HepG2 (cell line): ENCODE results near the gene CCDC175. TPM values are rescaled to one million over a fixed set of nuclear protein-coding genes. Genes with fewer than 3 reads are reported as not detected.
A peak's percentile ranks its signal among the peaks of the same experiment; 100 is the strongest.

Source experiments
- ATAC-seq: fragments of 200-7000 bp; cut with Tn5 transposase; 3 replicates; pipeline ENCODE4 v1.9.1; 2020; ENCODE audit warnings: mild to moderate bottlenecking, moderate library complexity
- BruUV-seq: library from RNA; stranded (reverse); fragments of 400-500 nt; replicated peaks from 2 replicates; lab custom pipeline; 2021; lab: Mats Ljungman, UMichigan
- CTCF ChIA-PET: fragments of 300-600 bp; formaldehyde crosslinking; extraction: SDS; loops from one replicate; lab custom pipeline; 2021; ENCODE audit warnings: low total read pairs, inconsistent platforms, low intra/inter-chr PET ratio; lab: Yijun Ruan, JAX
- POLR2A ChIA-PET: fragments of 350-600 bp; sonication (Branson Sonifier 250); formaldehyde crosslinking; loops from one replicate; lab custom pipeline; 2020; ENCODE audit warnings: antibody characterized with exemption, inconsistent platforms; lab: Yijun Ruan, JAX
- DNase-seq: peaks from one replicate; pipeline ENCODE4 v3.0.0-alpha.2; 2015; ENCODE audit warnings: low spot score
- FAIRE-seq: peaks from 3 replicates; lab custom pipeline; 2011; peaks lifted over from hg19 to GRCh38; lab: Jason Lieb, UNC
- H2AFZ ChIP-seq: one replicate; pipeline ENCODE4 v1.6.1; 2011; ENCODE audit warnings: low read length, inconsistent platforms
- H3K27ac ChIP-seq: fragments of 300-600 bp; 3 replicates; pipeline ENCODE4 v1.8.0; 2011; ENCODE audit warnings: mixed run types, mild to moderate bottlenecking, mixed read lengths, low read length, inconsistent platforms; ENCODE audit not compliant: insufficient read depth; ENCODE audit errors: extremely low read length
- H3K27me3 ChIP-seq, 2 experiments: fragments of 200-600 bp in 1 of 2; 2 replicates in 1 of 2; 3 replicates in 1 of 2; pipeline versions ENCODE4 v1.6.0 to v1.8.0; 2011; ENCODE audit warnings: low read length in 2 of 2, mild to moderate bottlenecking in 2 of 2, moderate library complexity in 2 of 2, inconsistent platforms in 1 of 2; ENCODE audit not compliant: insufficient read depth in 2 of 2, control insufficient read depth in 1 of 2
- H3K36me3 ChIP-seq, 2 experiments: fragments of 200-600 bp in 1 of 2; replicated peaks in 1 of 2; 2 replicates in 1 of 2; 3 replicates in 1 of 2; pipeline versions ENCODE4 v1.5.1 to v1.8.0; 2011; ENCODE audit warnings: low read length in 2 of 2, inconsistent platforms in 1 of 2; ENCODE audit not compliant: insufficient read depth in 2 of 2, control insufficient read depth in 1 of 2
- H3K4me1 ChIP-seq: 2 replicates; pipeline ENCODE4 v1.5.1; 2012; ENCODE audit warnings: low read length, inconsistent platforms; ENCODE audit not compliant: insufficient read depth
- H3K4me2 ChIP-seq: 2 replicates; pipeline ENCODE4 v1.6.0; 2011; ENCODE audit warnings: low read depth, low read length, inconsistent platforms
- H3K4me3 ChIP-seq, 3 experiments: fragments of 200-600 bp in 1 of 3; sonication (generic), shearing (Covaris generic) in 1 of 3; replicated peaks in 1 of 3; 2 replicates each; pipeline ENCODE4 v1.5.1; 2011 to 2016; ENCODE audit warnings: low read length in 3 of 3, inconsistent platforms in 2 of 3, low read depth in 2 of 3, mild to moderate bottlenecking in 2 of 3, control low read depth in 1 of 3, mixed read lengths in 1 of 3; ENCODE audit not compliant: insufficient read depth in 1 of 3
- H3K79me2 ChIP-seq: one replicate; pipeline ENCODE4 v1.6.1; 2011; ENCODE audit warnings: low read length, inconsistent platforms; ENCODE audit not compliant: insufficient read depth
- H3K9ac ChIP-seq: 2 replicates; pipeline ENCODE4 v1.6.0; 2011; ENCODE audit warnings: mild to moderate bottlenecking, low read depth, low read length, inconsistent platforms; ENCODE audit not compliant: insufficient read depth
- H3K9me3 ChIP-seq: 2 replicates; pipeline ENCODE4 v1.5.1; 2012; ENCODE audit warnings: mild to moderate bottlenecking, low read length
- H4K20me1 ChIP-seq: 2 replicates; pipeline ENCODE4 v1.6.0; 2011; ENCODE audit warnings: inconsistent platforms, mild to moderate bottlenecking, low read length, moderate library complexity; ENCODE audit not compliant: insufficient read depth
- ATAD3A ChIP-seq: sonication (generic); formaldehyde crosslinking; IDR thresholded peaks from 2 replicates; pipeline ENCODE4 v1.4.0; 2020; ENCODE audit warnings: missing genetic modification reagents
- CREBL2 ChIP-seq: sonication (generic); formaldehyde crosslinking; IDR thresholded peaks from 2 replicates; pipeline ENCODE4 v1.8.1; 2023; ENCODE audit warnings: missing genetic modification reagents, mild to moderate bottlenecking, borderline replicate concordance
- E2F5 ChIP-seq: sonication (generic); formaldehyde crosslinking; conservative IDR thresholded peaks from 2 replicates; pipeline ENCODE4 v1.4.0; 2020; ENCODE audit warnings: missing genetic modification reagents
- HMGXB4 ChIP-seq, 2 experiments: sonication (generic) in 1 of 2; formaldehyde crosslinking in 1 of 2; IDR thresholded peaks; 2 replicates each; pipeline versions ENCODE4 v1.4.0 to v1.6.1; 2018 to 2020; ENCODE audit warnings: missing genetic modification reagents in 2 of 2, borderline replicate concordance in 1 of 2, low read depth in 1 of 2, mild to moderate bottlenecking in 1 of 2, missing biosample characterization in 1 of 2
- JUND ChIP-seq: sonication (generic); formaldehyde crosslinking; IDR thresholded peaks from 2 replicates; pipeline ENCODE4 v1.8.0; 2022; ENCODE audit warnings: mild to moderate bottlenecking, missing genetic modification reagents
- KLF13 ChIP-seq: sonication (generic); formaldehyde crosslinking; IDR thresholded peaks from 2 replicates; pipeline ENCODE4 v1.4.0; 2020; ENCODE audit warnings: mild to moderate bottlenecking, missing genetic modification reagents
- MEIS1 ChIP-seq: sonication (generic); formaldehyde crosslinking; IDR thresholded peaks from 2 replicates; pipeline ENCODE4 v1.9.0; 2021; ENCODE audit warnings: mild to moderate bottlenecking, missing genetic modification reagents, moderate library complexity, borderline replicate concordance
- PATZ1 ChIP-seq: sonication (generic); formaldehyde crosslinking; IDR thresholded peaks from 2 replicates; pipeline ENCODE4 v1.4.0; 2020; ENCODE audit warnings: missing genetic modification reagents
- RAD21 ChIP-seq: fragments of 450-650 bp; formaldehyde crosslinking; IDR thresholded peaks from 2 replicates; pipeline ENCODE4 v1.5.0; 2020; ENCODE audit warnings: mild to moderate bottlenecking
- RBM22 ChIP-seq: fragments of 200-400 bp; formaldehyde crosslinking; optimal IDR thresholded peaks from 2 replicates; pipeline ENCODE3; 2017; ENCODE audit warnings: mild to moderate bottlenecking, low read length, moderate library complexity
- RXRB ChIP-seq: IDR thresholded peaks from 2 replicates; pipeline ENCODE4 v1.6.1; 2016; ENCODE audit warnings: borderline replicate concordance, missing genetic modification reagents, missing compliant biosample characterization
- SUZ12 ChIP-seq: fragments of 150-350 bp; IDR thresholded peaks from 2 replicates; pipeline ENCODE4 v1.6.1; 2014; ENCODE audit warnings: low read depth, low read length
- ZMYM4 ChIP-seq: sonication (generic); formaldehyde crosslinking; IDR thresholded peaks from 2 replicates; pipeline ENCODE4 v1.8.1; 2023; ENCODE audit warnings: mild to moderate bottlenecking, missing genetic modification reagents
- ZNF331 ChIP-seq: sonication (generic); formaldehyde crosslinking; IDR thresholded peaks from 2 replicates; pipeline ENCODE4 v1.4.0; 2020; ENCODE audit warnings: missing genetic modification reagents
- ZNF639 ChIP-seq: conservative IDR thresholded peaks from 2 replicates; pipeline ENCODE4 v1.6.1; 2018; ENCODE audit warnings: missing genetic modification reagents
- in situ Hi-C: cut with HindIII; loops from 2 replicates; pipeline ENCODE4 v1.10.0; 2017; ENCODE audit warnings: low pct_unique_long_range_greater_than_20kb; ENCODE audit not compliant: extremely low pct_ligation_motif_present
- intact Hi-C: fragments of 100-400 bp; cut with micrococcal nuclease; formaldehyde crosslinking; loops from one replicate; pipeline ENCODE4 v1.10.0; 2022; ENCODE audit not compliant: unreplicated experiment
- polyA plus RNA-seq, 8 experiments: library from polyadenylated mRNA; depleted of rRNA in 3 of 8; stranded (reverse) in 7 of 8; unstranded in 1 of 8; fragments of >200 nt; fragmentation: Illumina TruSeq in 4 of 8; extraction: Trizol in 4 of 8; gene quantifications; 2 replicates each; pipeline versions ENCODE4 v1.2.1 to v1.2.3, GENCODE V29; 2011 to 2016; ENCODE audit warnings: low read depth in 4 of 8, missing spikeins in 1 of 8, mixed read lengths in 1 of 8; ENCODE audit not compliant: insufficient read depth in 1 of 8
- total RNA-seq, 5 experiments: library from RNA; depleted of rRNA; stranded (reverse); fragments of >200 nt; fragmentation: Illumina TruSeq; extraction: Trizol; gene quantifications; 2 replicates each; pipeline ENCODE4 v1.2.3, GENCODE V29; 2016; ENCODE audit warnings: low read depth in 1 of 5

The CCDC175 gene
- total and polyA plus RNA-seq, 2 of the 13 experiments (the other 11 are each of a cell fraction or from before 2014, with no cell fraction given) = not detected

GRCh38 chr14:59507752-59508103, 68.9 kb downstream of the CCDC175 start (continued):
- TF ChIP-seq PATZ1 (no peak), JUND (CRISPR knock-in tag) (no peak), ZNF639 (no peak), RBM22 (no peak), ZMYM4 (no peak), CREBL2 (CRISPR knock-in tag) (no peak), SUZ12 (no peak)

GRCh38 chr14:59507063-59507751, 69.4 kb downstream of the CCDC175 start:
- H3K27me3 ChIP-seq = no peaks in the 10 kb centered on the region
- DNase-seq (peak; percentile 62), ATAC-seq (peak; percentile 97), FAIRE-seq (peak; percentile 63)
- H3K9me3 ChIP-seq = no peaks in the 10 kb centered on the region
- POLR2A ChIA-PET = no interaction called here
- H4K20me1 ChIP-seq = no peaks in the 10 kb centered on the region
- no peak overlapping the region for H3K9ac ChIP-seq
- 0 out of 5 replicates have a peak, but pooled peaks cover 0 to 2% of the 10 kb centered on the region in 2 experiments for H3K36me3 ChIP-seq
- H3K79me2 ChIP-seq = no peaks in the 10 kb centered on the region
- no TSS peak for BruUV-seq
- H3K4me3 ChIP-seq = no peak overlapping the region
- intact Hi-C loops (loop anchor here (1.0 to 10.0 kb wide), 2 partner anchors 69 to 388 kb away; partner anchors contain the start of gene CCDC175), in situ Hi-C loops (loop anchor here (10.0 to 25.0 kb wide), 2 partner anchors 78 to 680 kb away; no protein-coding TSS in a partner anchor)
- H2AFZ ChIP-seq = no peak overlapping the region
- H3K4me2 ChIP-seq = 0 out of 2 replicates have a peak overlapping the region, but pooled peaks have one; percentile 25
- H3K27ac ChIP-seq = no peak overlapping the region
- CTCF ChIA-PET = no interaction called here
- peaks cover 30% of the 10 kb centered on the region for H3K4me1 ChIP-seq
- no peak for TF ChIP-seq E2F5
- no peak for TF ChIP-seq ATAD3A (CRISPR knock-in tag)
- 0 out of 2 replicates have a peak, but pooled peaks have one; percentile 18 for TF ChIP-seq ZNF331
- TF ChIP-seq KLF13 (CRISPR knock-in tag) = no peak
- TF ChIP-seq RAD21 (CRISPR knock-in tag) = peak; percentile 66
- TF ChIP-seq MEIS1 (CRISPR knock-in tag) = no peak
- peak in 1 of 2 experiments; percentile 35; a peak in 1 of 4 replicates for TF ChIP-seq HMGXB4 (CRISPR knock-in tag; IDR thresholded peaks at IDR 0.05; ENCODE audit: borderline replicate concordance in 1 of 2, low read depth in 1 of 2)
- 0 out of 2 replicates have a peak, but pooled peaks have one; percentile 13 for TF ChIP-seq RXRB
